ENCODE measurements around the gene ANKRD7. TPM values are rescaled to one million over a fixed set of nuclear protein-coding genes. Genes with fewer than 3 reads are reported as not detected.

Gene ANKRD7, protein sequence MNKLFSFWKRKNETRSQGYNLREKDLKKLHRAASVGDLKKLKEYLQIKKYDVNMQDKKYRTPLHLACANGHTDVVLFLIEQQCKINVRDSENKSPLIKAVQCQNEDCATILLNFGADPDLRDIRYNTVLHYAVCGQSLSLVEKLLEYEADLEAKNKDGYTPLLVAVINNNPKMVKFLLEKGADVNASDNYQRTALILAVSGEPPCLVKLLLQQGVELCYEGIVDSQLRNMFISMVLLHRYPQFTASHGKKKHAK
- total RNA-seq (0.62 TPM), polyA plus RNA-seq (ENCODE audit: insufficient read depth in 1 of 8, insufficient read length in 8 of 8, low replicate concordance in 1 of 8) (under 1 TPM in 6 of 8 donors, not detected in 2; 0.15 to 0.70 (median 0.38) TPM)
- long read RNA-seq, donor 1 = 0 reads
- long read RNA-seq, donor 2 = 0 reads
- long read RNA-seq, donor 3 = 0 reads
- long read RNA-seq, donor 4 = 0 reads
- long read RNA-seq, donor 5 = 0 reads
- long read RNA-seq, donor 6 = 0 reads
- long read RNA-seq, donor 7 = 0 reads
- long read RNA-seq, donor 8 = 0 reads
- long read RNA-seq, donor 9 = 0 reads
- long read RNA-seq, donor 10 = 0 reads
- long read RNA-seq, donor 11 = 0 reads

DNA sequence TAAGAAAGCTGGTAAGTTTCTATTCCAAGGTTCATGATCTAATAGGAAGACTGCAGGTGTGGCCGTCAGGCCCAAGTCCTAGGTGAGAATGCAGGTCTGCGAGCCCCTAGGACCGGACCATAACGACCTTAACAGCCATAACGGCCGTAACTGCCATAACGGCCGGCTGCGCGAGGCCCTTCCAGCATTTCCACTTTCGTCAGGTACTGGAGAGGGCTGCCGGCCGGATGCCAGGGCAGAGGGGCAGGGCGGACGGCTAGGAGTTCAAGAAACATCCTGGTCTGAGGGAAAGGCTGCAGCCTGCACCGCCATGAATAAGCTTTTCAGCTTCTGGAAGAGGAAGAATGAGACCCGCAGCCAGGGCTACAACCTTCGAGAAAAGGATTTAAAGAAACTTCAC, at the start of gene ANKRD7:
ANKRD7 (plus strand) TSS at position 184 of the 400 bp plus-strand sequence; CDS start at position 311, 127 bp downstream.
- Histone ChIP-seq H3K27me3 (ENCODE audit: control insufficient read depth, insufficient read depth, low read length) (no peaks in the 10 kb centered on the region), H3K27ac (ENCODE audit: low read length) (no peak within 1 kb of the TSS), H3K4me3 (ENCODE audit: low read length) (no peak within 1 kb of the TSS), H3K36me3 (ENCODE audit: control insufficient read depth, insufficient read depth, low read length) (no peaks in the 10 kb centered on the region), H3K4me1 (ENCODE audit: control insufficient read depth, insufficient read depth, low read length) (no peaks in the 10 kb centered on the region), H3K9me3 (replicated peaks; ENCODE audit: control insufficient read depth, low read depth, low read length) (no peaks in the 10 kb centered on the region)
- no peak for DNase-seq
- 89% methylated on average over 18 of the region's 18 CpGs for WGBS (ENCODE audit: insufficient coverage)

DNA sequence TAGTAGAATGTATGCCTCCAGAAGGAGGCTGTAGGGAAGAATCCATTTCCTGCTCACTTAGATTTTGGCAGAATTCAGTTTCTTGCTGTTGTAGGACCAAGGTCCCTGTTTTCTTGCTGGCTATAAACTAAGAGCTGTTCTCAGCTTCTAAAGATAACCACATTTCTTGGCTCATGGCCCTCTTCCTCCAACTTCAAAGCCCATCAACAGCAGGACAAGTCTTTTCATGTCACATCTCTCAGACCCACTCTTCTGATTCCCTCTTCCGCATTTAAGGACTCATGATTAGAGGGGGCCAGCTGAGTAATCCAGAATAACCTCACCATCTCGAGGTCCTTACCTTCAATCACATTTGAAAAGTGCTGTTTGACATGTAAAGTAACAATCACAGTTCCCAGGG, 48.8 kb upstream of the ANKRD7 start:
- peak; percentile 8 for DNase-seq
- H3K27me3 ChIP-seq (ENCODE audit: control insufficient read depth, insufficient read depth, low read length) = no peaks in the 10 kb centered on the region
- no peaks in the 10 kb centered on the region for H3K4me1 ChIP-seq (ENCODE audit: control insufficient read depth, insufficient read depth, low read length)
- WGBS (ENCODE audit: insufficient coverage) = no CpG with 5 or more reads among the region's 2 CpGs
- no peak overlapping the region for H3K4me3 ChIP-seq (ENCODE audit: low read length)
- no peaks in the 10 kb centered on the region for H3K9me3 ChIP-seq (replicated peaks; ENCODE audit: control insufficient read depth, low read depth, low read length)
- no peak overlapping the region for H3K27ac ChIP-seq (ENCODE audit: low read length)
- H3K36me3 ChIP-seq (ENCODE audit: control insufficient read depth, insufficient read depth, low read length) = no peaks in the 10 kb centered on the region

DNA sequence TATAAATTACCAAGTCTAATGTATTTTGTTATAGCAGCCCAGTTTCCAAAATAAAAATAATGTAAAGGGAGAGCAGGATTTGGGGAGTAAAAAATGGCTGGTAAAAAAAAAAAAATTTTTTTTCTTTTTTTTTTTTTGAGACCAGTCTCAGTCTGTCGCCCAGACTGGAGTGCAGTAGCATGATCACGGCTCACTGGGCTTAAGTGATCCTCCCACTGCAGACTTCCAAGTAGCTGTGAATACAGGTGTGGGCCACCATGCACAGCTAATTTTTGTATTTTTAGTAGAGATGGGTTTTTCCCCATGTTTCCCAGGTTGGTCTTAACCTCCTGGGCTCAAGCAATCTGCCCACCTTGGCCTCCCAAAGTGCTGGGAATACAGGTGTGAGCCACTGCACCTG, 45.3 kb upstream of the ANKRD7 start:
- WGBS (ENCODE audit: insufficient coverage) = no CpG with 5 or more reads among the region's 2 CpGs
- no peaks in the 10 kb centered on the region for H3K27me3 ChIP-seq (ENCODE audit: control insufficient read depth, insufficient read depth, low read length)
- no peak overlapping the region for H3K27ac ChIP-seq (ENCODE audit: low read length)
- no peaks in the 10 kb centered on the region for H3K4me1 ChIP-seq (ENCODE audit: control insufficient read depth, insufficient read depth, low read length)
- H3K36me3 ChIP-seq (ENCODE audit: control insufficient read depth, insufficient read depth, low read length) = no peaks in the 10 kb centered on the region
- no peaks in the 10 kb centered on the region for H3K9me3 ChIP-seq (replicated peaks; ENCODE audit: control insufficient read depth, low read depth, low read length)
- DNase-seq = no peak
- H3K4me3 ChIP-seq (ENCODE audit: low read length) = no peak overlapping the region

DNA sequence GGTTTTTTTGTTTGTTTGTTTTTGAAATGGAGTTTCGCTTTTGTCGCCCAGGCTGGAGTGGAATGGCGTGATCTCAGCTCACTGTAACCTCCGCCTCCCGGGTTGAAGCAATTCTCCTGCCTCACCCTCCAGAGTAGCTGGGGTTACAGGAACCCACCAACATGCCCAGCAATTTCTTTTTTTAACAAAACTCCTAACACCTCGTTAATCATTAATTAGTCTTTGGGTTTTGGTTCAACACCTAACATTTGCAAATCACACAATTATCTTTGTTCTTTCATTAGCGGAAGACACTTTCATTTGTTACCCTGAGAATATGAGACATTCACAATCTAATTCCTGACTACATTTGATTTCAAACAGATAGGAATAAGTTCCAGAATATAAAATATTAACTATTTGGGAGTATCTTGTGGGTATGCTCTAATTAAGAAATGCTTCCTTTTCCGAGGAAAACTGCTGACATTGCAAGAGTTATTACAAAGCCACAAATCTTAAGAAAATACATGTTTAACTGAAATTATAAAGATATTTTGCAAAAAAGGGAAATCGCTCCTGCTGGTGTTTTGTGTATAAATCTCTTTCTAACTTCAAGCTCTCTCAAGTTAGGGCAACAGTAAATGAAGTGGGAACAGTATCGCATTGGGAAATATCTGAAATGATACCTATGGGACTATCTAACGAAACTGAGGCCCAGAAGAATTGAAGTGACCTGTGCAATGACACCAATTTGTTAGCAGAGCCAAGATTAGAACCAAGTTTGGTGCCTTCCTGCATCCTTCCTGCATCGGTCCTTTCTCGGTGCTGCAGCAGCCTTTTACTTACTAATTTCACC, 41.7 kb upstream of the ANKRD7 start:
- H3K4me1 ChIP-seq (ENCODE audit: control insufficient read depth, insufficient read depth, low read length) = peaks cover 3% of the 10 kb centered on the region
- H3K36me3 ChIP-seq (ENCODE audit: control insufficient read depth, insufficient read depth, low read length) = peaks cover 3% of the 10 kb centered on the region
- peak; percentile 15 for DNase-seq
- H3K27ac ChIP-seq (ENCODE audit: low read length) = peak overlapping the region; percentile 98
- H3K4me3 ChIP-seq (ENCODE audit: low read length) = peak overlapping the region; percentile 82
- WGBS (ENCODE audit: insufficient coverage) = 39% methylated on average over 4 of the region's 13 CpGs
- no peaks in the 10 kb centered on the region for H3K9me3 ChIP-seq (replicated peaks; ENCODE audit: control insufficient read depth, low read depth, low read length)
- no peaks in the 10 kb centered on the region for H3K27me3 ChIP-seq (ENCODE audit: control insufficient read depth, insufficient read depth, low read length)

DNA sequence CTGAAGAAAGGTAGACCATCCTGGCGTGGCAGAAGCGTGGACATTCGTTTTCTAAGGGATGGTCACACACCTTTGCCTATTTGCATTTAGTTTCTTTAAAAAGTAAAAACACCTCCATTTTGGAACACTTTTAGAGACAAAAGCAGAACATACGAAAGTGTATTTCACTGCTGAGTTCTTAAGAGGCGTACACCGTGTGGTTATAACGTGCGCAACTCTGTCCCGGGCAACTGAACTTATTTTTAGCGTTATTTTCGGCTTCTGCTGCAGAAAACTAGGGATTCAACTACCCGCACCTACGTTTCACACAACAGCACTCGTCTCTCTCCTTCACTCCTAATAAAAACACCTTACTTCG, 41.1 kb upstream of the ANKRD7 start:
- DNase-seq = no peak

DNA sequence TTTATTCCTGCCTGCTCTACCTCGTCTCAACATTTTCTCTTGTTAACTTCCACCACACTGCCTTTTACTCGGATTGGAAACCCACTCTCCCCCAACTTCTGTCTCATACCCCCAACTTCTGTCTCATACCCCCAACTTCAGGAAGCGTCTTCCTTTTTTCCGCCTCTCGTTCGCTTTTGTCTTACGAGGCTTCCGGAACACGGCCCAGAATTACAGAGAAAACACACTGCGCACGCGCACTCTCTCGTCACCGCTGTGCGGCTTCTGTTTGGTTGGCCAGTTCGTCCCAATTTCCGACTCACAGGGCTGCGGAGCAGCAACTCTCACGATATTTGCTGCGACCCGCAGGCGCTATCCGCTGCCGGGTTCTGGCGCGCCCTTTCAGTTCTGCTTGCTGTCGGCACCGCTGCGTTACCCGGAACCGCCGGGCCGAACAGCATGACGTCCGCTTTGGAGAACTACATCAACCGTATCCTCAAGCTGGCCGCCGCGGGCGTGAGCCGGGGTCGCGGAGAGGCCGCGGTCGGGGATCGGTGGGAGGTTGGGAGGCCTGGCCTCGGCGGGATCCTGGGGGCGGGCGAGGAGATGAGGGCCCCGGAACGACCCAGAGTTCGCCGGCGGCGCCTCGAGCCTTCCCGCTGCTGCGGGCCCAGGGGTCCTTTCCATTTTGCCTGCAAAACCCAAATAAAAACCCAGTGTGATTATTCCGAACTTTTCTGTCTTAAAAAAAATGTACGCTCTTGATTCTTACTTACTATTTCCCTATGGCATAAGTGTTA, 40.5 kb upstream of the ANKRD7 start, which contains the start of gene LSM8:
LSM8 (plus strand) TSS at position 379 of the 779 bp plus-strand sequence; CDS start at position 439, 60 bp downstream.
- WGBS (ENCODE audit: insufficient coverage) = under 1% methylated on average over 51 of the region's 62 CpGs
- Histone ChIP-seq H3K4me3 (ENCODE audit: low read length) (peak within 1 kb of the TSS; percentile 82), H3K36me3 (ENCODE audit: control insufficient read depth, insufficient read depth, low read length) (peaks cover 5% of the 10 kb centered on the region)

More for the DNA sequence above, 41.1 kb upstream of the ANKRD7 start:
- H3K27me3 ChIP-seq (ENCODE audit: control insufficient read depth, insufficient read depth, low read length) = no peaks in the 10 kb centered on the region
- peak overlapping the region; percentile 82 for H3K4me3 ChIP-seq (ENCODE audit: low read length)
- peak overlapping the region; percentile 98 for H3K27ac ChIP-seq (ENCODE audit: low read length)
- peaks cover 3% of the 10 kb centered on the region for H3K4me1 ChIP-seq (ENCODE audit: control insufficient read depth, insufficient read depth, low read length)
- H3K36me3 ChIP-seq (ENCODE audit: control insufficient read depth, insufficient read depth, low read length) = peaks cover 3% of the 10 kb centered on the region
- no peaks in the 10 kb centered on the region for H3K9me3 ChIP-seq (replicated peaks; ENCODE audit: control insufficient read depth, low read depth, low read length)
- under 1% methylated on average over 12 of the region's 15 CpGs for WGBS (ENCODE audit: insufficient coverage)

DNA sequence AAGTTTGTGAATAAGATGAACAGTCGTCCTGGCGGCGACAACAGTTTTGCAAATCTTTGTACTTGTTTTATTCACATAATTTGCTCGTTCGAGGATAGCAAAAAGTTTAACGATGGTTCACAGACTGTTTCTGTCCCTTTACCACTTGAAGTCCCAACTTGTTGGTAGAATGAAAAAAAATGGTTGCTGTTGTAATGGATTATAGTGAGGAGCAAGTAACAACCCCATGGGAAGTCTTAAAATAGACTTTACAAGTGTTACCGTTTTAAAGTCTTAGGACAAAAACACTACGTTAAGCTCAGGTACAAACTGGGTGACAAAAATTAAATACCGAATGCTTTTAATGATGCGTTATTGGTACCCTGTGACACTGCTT, 40.0 kb upstream of the ANKRD7 start:
- H3K4me3 ChIP-seq (ENCODE audit: low read length) = peak overlapping the region; percentile 82
- no peaks in the 10 kb centered on the region for H3K27me3 ChIP-seq (ENCODE audit: control insufficient read depth, insufficient read depth, low read length)
- DNase-seq = peak; percentile 24
- no peaks in the 10 kb centered on the region for H3K9me3 ChIP-seq (replicated peaks; ENCODE audit: control insufficient read depth, low read depth, low read length)
- no CpG with 5 or more reads among the region's 10 CpGs for WGBS (ENCODE audit: insufficient coverage)
- peaks cover 9% of the 10 kb centered on the region for H3K36me3 ChIP-seq (ENCODE audit: control insufficient read depth, insufficient read depth, low read length)
- peak overlapping the region; percentile 98 for H3K27ac ChIP-seq (ENCODE audit: low read length)
- peaks cover 3% of the 10 kb centered on the region for H3K4me1 ChIP-seq (ENCODE audit: control insufficient read depth, insufficient read depth, low read length)

More for the DNA sequence above, 40.5 kb upstream of the ANKRD7 start, which contains the start of gene LSM8:
- H3K27ac ChIP-seq (ENCODE audit: low read length) = peak within 1 kb of the TSS; percentile 98
- H3K9me3 ChIP-seq (replicated peaks; ENCODE audit: control insufficient read depth, low read depth, low read length) = no peaks in the 10 kb centered on the region
- H3K27me3 ChIP-seq (ENCODE audit: control insufficient read depth, insufficient read depth, low read length) = no peaks in the 10 kb centered on the region
- peak; percentile 100 for DNase-seq
- peaks cover 3% of the 10 kb centered on the region for H3K4me1 ChIP-seq (ENCODE audit: control insufficient read depth, insufficient read depth, low read length)

DNA sequence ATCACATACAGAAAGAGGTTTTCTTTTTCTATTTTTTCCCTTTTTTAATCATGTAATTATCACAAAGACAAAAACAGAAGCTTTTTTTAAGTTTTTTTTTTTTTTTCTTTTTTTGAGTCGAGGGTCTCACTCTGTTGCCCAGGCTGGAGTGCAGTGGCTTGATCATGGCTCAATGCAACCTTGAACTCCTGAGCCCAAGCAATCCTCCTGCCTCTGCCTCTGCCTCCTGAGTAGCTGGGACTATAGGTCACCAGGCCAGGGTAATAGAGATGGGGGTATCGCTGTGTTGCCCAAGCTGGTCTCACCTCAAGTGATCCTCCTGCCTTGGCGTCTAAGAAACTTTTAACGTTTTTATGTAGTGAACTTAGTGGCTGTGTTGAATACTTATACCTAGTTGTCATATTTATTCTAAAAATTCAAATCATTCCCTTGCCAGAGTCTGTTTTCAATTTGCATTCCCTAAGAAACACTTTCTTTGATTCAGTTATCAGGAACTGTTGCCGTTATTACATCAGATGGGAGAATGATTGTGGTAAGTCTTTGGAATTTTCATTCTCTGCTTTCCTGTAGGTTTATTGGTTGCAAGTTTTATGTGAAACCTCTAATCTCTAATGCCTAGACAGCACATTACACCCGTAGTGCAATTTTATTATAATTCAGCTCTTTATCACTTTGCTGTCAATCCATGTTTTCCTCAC, 39.2 kb upstream of the ANKRD7 start:
- WGBS (ENCODE audit: insufficient coverage) = no CpG with 5 or more reads among the region's 6 CpGs
- H3K4me3 ChIP-seq (ENCODE audit: low read length) = no peak overlapping the region

DNA sequence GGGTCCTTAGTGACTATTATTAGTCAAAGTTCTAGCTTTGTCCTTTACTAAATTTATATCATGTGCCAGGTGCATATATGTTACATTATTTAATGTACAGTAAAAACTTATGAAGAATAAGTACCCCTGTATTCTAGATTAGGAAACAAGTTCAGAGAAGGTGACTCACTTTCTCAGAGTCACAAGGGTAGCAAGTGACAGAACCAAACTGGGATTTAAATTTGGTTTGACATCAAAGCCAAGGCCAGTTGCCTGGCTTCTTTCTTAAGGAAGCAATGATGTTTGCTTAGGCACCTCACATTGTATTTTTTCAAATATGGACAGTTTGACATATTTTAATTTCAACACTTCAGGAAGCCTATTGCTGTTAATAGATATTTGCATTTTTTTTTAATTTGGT, 38.0 kb upstream of the ANKRD7 start:
- no peak for DNase-seq
- Histone ChIP-seq H3K4me3 (ENCODE audit: low read length) (no peak overlapping the region), H3K4me1 (ENCODE audit: control insufficient read depth, insufficient read depth, low read length) (peaks cover 3% of the 10 kb centered on the region), H3K36me3 (ENCODE audit: control insufficient read depth, insufficient read depth, low read length) (peaks cover 16% of the 10 kb centered on the region), H3K9me3 (replicated peaks; ENCODE audit: control insufficient read depth, low read depth, low read length) (no peaks in the 10 kb centered on the region), H3K27me3 (ENCODE audit: control insufficient read depth, insufficient read depth, low read length) (no peaks in the 10 kb centered on the region), H3K27ac (ENCODE audit: low read length) (no peak overlapping the region)

More for the DNA sequence above, 39.2 kb upstream of the ANKRD7 start:
- H3K27ac ChIP-seq (ENCODE audit: low read length) = no peak overlapping the region
- H3K27me3 ChIP-seq (ENCODE audit: control insufficient read depth, insufficient read depth, low read length) = no peaks in the 10 kb centered on the region
- peaks cover 13% of the 10 kb centered on the region for H3K36me3 ChIP-seq (ENCODE audit: control insufficient read depth, insufficient read depth, low read length)
- no peaks in the 10 kb centered on the region for H3K9me3 ChIP-seq (replicated peaks; ENCODE audit: control insufficient read depth, low read depth, low read length)
- DNase-seq = no peak
- peaks cover 3% of the 10 kb centered on the region for H3K4me1 ChIP-seq (ENCODE audit: control insufficient read depth, insufficient read depth, low read length)

Measured in muscle of leg (tissue), 16 donors.